ENCODE results near the gene CCT7.

CCT7 gene

DNA sequence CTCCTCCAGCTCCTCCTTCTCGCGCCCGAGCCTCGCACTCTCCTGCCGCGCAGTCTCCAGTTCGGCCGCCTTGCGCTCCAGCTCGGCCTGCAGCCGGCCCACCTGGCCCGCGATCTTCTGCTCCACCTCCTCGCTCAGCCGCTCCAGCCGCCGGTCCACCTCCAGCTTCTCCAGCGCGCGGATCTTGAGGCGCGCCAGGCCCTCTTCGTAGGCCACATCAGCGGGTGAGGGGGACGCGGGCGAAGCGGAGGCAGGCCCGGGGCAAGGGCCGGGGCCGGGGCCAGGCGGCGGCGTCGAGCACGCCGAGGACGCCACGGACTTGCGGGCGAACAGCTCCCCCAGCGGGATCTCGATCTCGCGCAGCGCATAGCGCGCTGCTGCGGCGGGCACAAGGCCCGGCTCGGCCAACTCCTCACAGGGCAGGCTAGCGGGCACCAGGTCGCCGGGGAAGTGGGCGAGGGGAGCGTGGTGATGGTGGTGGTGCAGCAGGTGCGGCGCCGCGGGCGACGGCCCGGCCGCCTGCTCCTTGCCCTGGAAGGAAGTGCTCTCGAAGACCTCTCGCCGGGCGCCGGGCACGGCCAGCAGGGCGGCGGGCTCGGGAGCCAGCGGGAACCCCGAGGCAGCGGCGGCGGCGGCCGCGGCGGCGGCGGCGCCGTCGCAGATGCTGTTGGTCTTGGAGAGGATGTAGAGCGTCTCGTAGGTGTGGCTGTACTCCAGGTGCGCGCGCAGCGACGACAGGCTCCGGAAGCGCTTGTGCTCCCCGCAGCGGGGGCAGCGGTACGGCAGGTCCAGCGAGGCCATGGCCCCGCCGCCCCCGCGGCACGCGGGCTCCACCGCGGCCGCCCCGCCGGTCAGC lies 35.0 kb downstream of the CCT7 start:
- DNase-seq (ENCODE audit: low read depth): no peak

DNA sequence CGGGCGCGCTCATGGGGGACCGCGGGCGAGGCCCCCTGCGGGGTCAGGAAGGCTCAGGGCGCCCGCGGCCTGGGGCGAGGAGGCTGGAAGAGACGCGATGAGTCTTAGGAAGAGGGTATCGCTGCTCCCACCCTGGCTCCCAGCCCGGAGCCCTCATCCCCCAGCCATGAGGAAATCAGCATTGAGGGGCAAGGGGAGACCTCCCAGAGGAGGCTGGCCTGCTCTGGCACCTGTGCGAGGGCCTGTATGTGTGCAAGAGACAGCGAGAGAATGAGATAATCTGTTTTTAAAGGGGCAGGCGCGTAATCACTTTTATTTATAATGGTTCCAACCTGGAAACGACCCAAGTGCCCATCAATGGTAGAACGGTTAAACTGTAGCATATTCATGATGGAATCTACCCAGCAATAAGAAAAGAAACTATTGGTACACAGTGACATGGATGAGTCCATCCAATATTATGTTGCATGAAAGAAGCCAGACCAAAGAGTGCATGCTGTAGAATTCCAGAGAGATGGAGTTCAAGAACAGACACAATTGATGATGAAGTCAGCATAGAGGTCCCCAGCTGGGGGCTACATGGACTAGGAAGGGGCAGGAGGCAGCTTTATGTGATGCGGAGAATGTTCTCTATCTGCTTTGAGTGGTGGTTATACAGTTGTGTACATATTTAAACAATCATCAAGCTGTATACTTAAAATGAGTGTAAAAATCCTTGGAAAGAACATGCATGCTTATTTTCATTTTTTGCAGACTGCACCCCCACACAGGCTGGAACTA lies 35.8 kb downstream of the CCT7 start:
- DNase-seq (ENCODE audit: low read depth): no peak

DNA sequence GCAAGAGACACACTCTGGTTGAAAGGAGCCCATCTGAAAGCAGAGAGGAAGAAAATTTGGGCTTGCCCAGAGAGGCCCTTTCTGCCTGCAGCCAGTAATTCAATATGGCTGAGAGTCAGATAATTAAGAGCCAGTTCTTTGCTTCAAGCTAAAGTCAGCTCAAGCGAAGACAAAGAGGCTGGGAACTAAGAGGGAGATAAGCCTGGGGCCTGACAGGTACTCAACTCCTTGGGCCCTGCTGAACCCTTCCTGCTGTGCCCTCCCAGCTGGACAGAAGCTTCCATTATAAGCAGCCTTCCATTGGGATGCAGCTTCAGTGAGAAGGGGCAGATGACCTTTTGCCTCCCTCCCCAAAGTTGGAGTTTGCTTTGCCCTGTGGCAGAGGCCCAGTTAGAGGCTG lies 38.2 kb downstream of the CCT7 start:
- DNase-seq (ENCODE audit: low read depth): no peak

DNA sequence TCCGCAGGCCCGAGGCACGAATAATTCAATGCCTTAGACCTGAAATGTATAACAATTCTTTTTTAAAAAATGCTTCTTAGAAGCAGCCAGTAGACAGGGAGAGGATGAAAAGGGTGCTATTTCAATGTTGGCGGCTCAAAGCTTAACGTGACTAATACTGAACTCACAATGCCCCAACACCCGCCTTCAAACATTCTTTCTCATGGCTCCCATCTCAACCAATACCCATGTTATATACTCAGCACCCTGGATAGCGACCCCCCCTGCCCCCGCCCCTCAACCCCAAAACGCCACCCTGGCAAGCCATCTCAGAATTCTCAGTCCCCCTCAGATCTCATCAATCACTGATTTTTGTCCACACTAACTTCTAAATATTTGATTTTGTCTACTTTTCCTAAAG lies 45.7 kb downstream of the CCT7 start:
- DNase-seq (ENCODE audit: low read depth): no peak

DNA sequence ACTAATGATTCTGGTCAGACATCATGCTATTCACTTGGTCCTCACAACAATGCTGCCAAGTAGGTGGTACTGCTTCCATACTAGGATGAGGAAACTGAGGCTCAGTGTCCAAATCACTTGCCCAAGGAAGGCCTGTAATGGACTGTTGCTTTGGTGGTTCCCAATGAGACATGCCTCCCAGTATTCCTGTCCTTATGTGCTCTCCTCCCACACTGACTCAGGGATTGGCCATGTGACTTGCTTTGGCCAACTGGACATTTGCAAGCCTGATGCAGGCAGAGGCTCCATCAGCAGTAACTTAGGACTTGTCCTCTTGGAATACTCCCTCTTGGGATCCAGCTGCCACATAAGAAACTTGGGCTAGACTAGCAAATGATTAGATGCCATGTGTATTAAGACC lies 47.1 kb downstream of the CCT7 start:
- DNase-seq (ENCODE audit: low read depth): no peak

DNA sequence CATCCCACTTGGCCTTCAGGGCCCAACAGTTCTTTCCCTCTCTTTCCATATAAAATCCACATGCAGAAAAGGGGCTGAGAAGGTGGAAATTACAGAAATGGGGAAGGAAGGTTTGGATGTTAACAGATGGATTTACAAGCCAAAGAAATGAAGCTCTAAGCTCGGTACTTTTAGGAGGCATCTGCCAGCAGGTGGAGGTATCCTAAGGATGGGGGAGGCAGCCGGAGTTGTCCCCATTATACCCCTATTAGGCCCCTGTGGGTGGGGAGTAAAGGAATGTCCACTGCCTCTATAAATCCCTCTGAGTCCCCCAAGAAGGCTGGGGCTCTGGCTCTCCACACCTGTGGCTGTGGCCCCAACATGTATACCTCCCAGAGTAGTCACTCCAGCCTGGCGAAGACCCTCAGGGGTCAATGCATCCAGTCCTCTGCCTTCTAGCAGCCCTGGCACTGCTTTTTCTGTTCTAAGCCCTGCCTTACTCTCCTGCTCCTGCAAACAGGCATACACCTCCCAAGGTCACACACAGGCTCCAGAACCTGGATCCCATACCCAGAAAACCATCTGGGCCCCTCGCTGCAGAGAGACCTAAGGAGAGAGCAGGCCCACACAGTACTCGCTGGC lies 48.9 kb downstream of the CCT7 start:
- no peak for DNase-seq (ENCODE audit: low read depth)

DNA sequence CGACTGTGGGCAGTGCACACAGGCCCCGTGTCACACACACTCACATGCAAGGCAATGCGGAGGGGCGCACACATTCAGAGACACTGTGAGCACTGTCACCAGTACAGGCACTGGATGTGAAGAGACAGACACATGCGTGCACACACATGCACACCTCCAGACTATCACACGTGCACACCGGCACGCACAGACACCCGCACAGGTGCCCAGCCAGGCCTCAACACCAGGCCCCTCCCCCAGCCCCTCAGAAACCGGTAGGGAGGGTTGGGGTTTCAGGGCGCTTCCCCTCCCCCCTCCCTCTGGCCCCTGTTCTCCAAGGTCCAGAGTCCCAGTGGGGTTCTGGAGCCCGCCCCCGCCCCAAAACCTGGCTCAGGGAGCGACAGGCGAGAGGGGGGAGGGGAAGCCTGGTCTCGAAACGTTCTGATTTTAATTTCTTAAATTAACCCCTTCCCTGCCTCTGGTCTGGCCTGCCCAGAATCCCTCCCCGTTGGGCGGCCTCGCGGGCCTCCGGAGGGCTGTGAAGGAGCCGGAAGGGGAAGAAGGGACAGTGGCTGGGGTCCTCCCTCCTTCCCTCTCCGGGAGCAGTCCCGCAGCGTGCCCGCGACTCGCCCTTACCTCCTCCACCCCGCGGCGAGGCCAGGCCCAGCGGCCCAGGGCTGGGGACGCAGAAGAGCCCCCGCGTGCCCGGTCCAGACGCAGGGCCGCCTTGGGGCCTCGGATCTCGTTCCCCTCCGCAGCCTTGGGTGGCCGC lies 49.6 kb downstream of the CCT7 start:
- peak; percentile 34 for DNase-seq (ENCODE audit: low read depth)

DNA sequence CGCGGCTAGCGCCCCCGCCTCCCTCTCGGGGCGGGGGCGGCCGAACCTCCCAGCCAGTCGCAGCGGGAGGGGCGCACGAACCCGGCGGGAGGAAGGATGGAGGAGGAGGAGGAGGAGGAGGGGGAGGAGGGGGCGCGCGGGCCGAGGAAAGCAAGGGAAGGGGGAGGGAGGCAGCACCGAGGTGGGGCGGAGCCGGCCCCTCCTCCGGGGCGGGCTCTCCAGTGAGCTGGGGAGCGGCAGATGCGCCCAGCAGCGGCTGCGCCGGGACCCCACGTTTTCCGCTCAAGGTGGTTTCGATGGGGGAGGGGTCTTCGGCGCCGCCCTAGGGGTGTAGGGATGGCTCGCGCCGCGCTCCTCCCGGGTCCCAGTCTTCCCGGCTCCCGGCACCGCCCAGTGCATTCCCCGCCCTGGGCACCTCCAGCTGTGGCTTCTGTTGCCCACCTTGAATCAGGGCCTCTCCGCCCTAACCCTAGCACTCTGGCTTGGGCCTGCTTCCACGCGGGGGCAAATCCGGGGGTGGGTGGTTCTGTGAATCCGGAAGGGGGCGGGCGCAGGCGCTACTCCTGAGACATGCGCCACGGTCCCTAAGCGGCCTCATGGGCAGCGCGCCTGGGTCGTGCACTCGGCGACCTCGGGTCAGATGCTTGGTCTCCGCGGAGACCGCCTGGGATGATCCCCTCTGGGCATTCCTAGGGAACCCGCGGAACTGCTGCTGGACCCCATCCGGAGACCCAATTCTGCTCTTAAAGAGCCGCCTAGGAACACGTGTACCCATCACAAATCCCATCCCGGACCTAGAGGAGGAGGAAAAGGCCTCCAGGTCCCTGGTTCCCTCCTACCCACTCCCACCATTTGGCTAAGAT lies 50.4 kb downstream of the CCT7 start, which contains the start of gene FBXO41:
TSS of gene FBXO41 (minus strand) at position 183 of the 863 bp plus-strand sequence. CDS start 14,848 bp downstream, outside the sequence.
- peak; percentile 81 for DNase-seq (ENCODE audit: low read depth)

DNA sequence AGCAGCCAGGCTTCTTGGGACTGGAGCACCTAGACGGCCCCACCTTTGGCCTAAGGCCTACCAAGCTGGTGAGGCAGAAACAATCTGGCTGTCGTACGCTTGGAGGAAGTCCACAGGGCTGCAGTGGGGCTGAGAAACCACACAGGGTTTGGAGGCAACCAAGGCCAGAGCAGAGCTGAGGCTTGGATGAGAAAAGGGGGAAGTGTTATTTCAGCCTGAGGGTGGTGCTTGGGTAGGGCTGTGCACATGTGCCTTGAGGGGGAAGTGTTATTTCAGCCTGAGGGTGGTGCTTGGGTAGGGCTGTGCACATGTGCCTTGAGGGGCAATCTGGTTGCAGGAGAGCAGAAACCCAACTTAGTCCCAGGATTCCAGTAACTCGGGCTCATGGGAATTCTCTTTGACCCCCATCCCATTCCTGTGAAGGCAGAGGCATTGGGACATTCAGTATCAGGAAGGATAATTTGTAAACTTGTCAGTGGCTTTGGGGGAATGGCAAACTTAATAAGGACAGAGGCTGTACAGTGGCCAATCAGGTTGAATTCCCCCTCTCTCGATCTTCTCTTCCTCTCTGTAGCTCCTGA lies 51.1 kb downstream of the CCT7 start:
- DNase-seq (ENCODE audit: low read depth): peak; percentile 60

DNA sequence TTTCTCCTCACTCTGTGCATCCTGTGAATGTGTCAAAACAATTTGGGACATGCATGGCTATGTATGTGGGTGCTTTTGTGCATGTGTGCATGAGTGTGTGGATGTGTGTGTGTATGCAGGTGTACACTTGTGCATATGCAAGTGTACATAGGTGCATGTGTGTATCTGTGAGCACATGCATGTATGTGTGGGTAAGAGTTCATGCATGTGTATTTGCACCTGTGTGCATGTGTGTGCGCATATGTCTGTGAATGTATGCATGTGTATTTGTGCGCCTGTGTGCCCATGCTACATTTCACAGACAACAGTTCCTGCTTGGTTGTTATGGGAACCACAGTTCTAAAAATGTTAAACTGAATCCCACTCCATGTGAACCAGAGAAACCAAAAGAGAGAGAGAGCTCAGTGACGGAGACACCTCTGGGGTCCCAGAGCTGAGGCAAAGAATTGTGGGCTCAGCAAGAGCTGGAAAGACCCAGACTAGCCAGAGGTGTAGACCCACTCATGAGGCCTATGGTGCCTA lies 52.1 kb downstream of the CCT7 start:
- DNase-seq (ENCODE audit: low read depth): no peak

DNA sequence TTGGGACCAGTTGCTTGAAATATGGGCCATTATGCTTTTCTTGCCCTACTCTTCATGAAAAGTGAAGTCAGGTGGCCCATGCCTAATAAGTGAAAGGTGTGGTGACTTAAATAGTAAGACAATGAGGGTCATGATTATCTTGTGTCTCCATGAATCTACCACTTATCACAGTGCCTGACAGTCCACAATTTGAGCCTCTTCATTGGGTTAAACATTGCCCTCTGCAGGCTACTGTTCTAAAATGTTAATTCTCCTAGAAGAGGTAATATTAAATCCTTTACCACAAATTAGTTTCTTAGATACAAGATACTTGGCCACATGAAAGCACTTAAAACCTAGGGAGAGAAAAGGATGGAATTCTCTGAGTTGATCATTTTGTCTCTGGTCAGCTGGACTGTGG lies 55.2 kb downstream of the CCT7 start:
- no peak for DNase-seq (ENCODE audit: low read depth)

DNA sequence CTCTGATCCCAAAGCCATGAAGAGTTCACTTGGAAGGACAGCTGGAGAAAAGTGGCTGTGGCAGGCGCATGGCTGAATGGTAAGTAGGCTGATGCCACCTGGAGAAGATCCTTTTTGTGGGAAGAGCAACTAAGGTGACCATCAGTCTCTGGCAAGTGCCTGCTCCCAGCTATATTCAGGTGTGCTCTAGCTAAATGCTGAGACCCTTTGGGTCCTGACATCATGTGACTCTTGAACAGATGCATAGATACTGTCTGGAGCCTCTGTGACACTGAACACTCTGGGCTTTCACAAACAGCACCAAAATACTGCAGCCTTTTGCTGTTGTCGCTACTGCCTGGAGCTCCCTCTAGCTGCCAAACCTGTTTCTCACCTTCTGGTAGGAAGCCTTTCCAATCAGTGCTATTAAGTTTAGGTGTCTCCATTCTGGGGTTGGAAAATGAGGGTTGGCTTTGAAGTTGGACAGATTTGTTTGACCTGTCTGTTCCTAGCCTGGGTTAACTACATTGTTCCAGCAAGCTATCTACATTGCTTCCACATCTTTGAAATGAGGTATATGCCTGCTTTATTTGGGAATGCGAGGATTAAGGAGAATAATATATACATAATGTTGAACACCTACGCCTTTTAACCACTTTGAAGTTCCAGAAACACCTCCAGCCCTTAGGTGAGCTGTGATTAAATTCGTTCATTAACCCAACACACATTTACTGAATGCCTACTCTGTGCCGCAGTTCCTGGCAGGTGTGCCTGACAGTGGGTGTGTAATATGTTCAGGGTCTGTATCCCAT lies 56.1 kb downstream of the CCT7 start:
- peak; percentile 31 for DNase-seq (ENCODE audit: low read depth)

DNA sequence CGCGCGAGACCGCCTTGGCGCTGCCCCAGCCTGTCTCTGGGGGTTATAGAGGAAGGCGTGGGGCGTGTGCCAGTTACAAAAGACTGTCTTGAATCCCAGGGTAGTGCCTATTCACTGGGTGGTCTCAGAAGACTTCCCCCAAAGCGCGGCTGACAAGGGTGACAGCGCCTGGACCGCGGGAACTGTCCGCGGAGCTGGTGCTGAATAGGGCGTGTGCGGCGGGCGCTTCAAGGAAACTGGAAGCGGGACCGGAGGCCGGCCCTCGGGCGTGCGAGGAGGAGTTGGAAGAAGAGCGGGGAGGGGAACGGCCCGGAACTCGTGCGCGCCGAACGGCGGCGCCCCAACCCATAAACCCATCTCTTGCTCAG lies 57.0 kb downstream of the CCT7 start:
- no peak for DNase-seq (ENCODE audit: low read depth)

DNA sequence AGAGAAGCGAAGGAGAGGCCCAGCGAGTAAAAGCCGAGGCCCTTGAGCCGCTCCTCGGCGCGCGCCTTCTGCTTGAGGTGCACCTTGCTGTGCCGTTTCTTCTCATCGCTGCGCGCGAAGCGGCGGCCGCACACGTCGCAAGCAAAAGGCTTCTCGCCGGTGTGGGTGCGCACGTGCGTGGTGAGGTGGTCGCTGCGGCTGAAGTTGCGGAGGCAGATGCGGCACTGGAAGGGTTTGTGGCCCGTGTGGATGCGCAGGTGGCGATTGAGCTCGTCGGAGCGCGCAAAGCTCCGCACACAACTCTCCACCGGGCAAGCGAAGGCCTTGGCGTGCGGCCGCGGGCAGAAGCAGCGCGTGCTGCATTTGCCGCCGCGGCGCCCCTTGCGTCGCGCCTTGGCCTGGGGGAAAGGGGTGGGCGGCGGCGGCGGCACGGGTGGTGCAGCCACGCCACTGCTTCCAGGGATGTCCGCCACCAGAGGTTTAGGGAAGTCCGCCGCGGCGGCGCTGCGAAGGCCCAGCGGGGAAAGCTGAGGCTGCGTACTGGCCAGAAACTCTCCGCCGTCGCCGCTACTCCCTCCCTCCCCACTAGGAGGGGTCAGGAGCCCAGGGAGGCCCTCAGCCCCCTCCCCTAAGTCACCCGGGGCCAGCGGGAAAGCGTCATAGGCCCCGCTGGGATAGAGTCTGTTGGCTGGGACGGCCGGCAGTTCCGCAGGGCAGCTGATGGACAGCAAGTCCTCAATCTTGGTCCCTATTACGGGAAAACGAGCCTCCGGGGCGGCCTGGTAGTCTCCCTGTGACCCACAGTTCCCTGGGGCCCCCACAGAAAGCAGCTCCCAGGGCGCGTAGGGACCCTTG lies 57.6 kb downstream of the CCT7 start:
- DNase-seq (ENCODE audit: low read depth): no peak

DNA sequence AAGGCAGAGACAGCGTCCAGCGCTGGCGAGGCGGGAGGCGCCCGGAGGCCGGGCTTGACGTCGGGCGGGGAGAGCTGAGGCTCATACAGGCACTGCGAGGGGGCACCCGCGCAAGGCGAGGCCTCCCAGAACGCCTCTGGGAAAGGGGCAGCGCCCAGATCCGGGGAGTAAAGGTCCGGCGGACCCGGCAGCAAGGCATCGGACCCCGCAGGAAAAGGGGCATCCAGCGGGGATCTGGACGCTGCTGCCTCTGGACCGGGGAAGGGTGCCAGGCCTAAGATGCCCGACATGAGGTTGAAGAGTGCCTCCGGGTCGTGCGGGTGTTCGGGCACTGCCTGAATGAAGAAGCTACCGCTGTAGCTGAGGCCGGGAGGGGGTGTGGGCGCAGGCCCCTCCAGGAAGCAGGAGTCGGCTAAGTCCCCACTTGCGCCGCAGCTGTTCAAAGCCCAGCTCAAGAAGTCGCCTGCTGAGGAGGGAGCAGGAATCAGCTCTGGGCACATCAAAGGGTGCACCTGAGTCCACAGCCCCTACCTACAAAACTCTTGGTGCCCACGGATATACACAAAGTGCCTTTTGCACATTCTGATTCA lies 58.3 kb downstream of the CCT7 start:
- no peak for DNase-seq (ENCODE audit: low read depth)

DNA sequence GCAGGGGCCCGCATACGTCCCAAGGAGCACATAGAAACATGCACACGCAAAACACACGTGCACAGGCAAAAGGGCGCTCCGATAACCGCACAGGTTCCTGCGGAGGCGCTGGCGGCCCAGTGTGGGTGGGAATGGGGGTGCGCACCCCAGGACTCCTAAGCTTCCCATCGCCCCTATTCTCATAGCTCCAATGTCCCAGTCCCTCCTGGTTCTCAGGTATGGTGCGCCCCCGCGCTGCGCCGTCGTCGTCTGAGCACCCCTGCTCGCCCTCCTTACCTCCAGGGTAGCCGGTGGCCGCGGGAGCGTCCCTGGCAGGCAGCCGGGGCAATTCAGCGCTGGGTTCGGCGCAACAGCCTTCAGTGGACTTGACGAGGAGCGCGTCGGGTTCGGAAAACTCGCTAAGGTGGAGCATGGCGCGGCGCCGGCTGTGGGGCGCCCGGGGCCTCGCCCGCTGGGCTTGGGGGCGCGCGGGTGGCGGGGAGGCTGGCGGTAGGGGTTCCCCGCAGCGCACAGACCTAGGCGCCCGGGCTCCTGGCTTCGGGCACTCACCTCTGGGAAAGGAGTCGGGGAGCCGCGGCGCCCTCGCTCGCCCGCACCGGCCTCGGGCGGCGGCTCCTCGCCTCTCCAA lies 58.9 kb downstream of the CCT7 start:
- DNase-seq (ENCODE audit: low read depth): no peak

DNA sequence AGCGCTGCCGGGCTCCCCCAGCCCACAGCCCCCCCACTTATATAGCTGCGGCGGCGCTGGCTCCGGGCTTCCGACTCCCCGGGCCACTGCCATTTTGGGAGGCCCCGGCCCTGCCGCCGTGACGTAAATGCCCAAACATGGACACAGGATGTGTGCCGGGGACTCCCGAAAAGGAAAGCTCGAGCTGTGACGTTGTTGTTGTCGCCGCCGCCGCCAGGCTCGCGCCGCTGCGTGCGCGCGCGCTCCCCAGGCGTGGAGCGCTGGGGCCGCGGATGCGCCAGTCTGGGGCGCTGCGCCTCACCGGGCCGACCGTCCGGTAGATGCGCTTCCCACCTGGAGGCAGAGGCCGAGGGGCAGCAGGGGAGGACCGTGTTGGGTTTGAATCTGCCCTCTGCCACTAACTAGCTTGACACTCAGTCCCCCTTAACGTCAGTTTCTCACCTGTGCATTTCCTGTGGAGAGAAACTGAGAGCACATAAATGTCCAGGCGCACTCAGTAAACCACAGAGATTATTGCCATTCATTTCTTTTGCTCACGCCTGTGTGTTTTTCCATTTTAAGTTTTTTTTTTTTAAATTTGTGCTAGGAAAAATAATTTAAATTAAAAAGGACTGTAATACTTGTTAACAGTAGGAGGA lies 59.5 kb downstream of the CCT7 start, which contains the start of gene EGR4:
TSS of gene EGR4 (minus strand) at position 15 of the 638 bp plus-strand sequence. CDS start 231 bp downstream, outside the sequence.
- peak; percentile 62 for DNase-seq (ENCODE audit: low read depth)

Data from CMK (cell line).